GM10266 (cell line): Measurements from ENCODE around the gene RNU1-1.
"Not testable (repeated sequence)": the region's sequence is repeated elsewhere in the genome, so short reads cannot be mapped to it uniquely, and the experiment has no call there.

Source experiments
- DNase-seq: peaks from one replicate; pipeline ENCODE4 v3.0.0; 2012; ENCODE audit errors: extremely low spot score
- TF ChIP-seq, protein P1 (sequence below): IDR thresholded peaks from 2 replicates; pipeline ENCODE4 v1.5.1; 2012; ENCODE audit warnings: mild to moderate bottlenecking, low read depth; ENCODE audit not compliant: control insufficient read depth, insufficient read depth; ENCODE audit errors: missing control alignments

Gene RNU1-1

DNA sequence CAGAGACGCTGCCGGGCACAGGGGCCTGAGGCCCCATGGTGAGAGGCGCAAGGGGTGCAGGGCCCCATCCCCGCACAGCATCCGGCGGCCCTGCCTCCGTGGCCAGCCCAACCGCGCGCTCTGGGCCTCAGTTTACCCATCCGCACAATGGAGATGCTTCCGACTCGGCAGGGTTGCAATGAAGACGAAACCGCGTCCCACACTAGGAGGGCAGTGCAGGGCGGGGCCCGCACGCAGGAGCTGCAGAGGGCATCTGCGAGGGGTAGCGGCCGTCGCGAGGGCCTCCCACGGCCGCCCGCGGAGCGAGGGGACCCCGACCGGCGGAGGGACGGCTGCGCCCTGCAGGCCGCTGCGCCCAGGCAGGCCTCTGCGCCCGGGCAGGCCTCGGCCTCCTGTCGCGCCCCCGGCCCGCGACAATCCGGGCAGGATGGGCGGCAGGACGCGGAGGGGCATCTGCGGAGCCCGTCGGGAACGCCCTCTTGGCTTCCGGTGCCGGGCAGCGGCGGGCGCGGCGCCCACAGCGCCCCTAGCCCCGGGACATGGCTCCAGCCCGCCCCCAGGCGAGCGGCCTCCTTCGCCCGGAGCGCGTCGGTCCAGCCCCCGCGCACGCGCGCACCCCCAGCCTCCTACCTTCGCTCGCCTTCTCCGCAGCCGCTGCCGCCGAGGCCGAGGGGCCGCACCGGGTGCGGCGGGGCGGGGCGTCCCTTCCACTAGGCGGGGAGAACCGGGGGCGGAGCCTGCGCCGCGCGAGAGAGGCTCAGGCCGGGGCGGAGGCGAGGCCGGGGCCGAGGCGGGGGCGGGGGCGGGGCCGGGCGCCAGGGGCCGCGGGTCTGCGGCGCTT, 15.3 kb downstream of the RNU1-1 start:
- DNase-seq = peak; percentile 97
- TF ChIP-seq, protein P1, sequence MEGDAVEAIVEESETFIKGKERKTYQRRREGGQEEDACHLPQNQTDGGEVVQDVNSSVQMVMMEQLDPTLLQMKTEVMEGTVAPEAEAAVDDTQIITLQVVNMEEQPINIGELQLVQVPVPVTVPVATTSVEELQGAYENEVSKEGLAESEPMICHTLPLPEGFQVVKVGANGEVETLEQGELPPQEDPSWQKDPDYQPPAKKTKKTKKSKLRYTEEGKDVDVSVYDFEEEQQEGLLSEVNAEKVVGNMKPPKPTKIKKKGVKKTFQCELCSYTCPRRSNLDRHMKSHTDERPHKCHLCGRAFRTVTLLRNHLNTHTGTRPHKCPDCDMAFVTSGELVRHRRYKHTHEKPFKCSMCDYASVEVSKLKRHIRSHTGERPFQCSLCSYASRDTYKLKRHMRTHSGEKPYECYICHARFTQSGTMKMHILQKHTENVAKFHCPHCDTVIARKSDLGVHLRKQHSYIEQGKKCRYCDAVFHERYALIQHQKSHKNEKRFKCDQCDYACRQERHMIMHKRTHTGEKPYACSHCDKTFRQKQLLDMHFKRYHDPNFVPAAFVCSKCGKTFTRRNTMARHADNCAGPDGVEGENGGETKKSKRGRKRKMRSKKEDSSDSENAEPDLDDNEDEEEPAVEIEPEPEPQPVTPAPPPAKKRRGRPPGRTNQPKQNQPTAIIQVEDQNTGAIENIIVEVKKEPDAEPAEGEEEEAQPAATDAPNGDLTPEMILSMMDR = peak; percentile 15

DNA sequence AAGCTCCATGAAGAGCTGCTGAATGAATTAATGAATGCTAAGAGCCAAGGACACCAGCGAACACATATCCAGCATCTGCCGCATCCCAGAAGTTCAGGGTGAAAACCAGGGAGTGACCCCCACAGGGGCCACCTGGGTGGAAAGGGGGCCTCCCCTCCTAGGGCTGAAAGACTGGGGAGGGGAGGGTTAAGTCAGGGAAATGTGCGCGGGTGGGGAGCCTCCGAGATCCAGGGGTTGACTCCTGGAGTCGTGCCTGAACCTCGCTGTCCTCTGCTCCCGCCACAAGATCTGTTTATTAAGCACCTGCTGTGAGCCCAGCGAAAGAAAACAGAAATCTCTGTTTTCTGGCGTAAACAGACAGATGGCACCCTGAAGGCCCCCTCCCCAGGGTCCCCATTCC, 16.0 kb downstream of the RNU1-1 start:
- DNase-seq = not testable (repeated sequence)

DNA sequence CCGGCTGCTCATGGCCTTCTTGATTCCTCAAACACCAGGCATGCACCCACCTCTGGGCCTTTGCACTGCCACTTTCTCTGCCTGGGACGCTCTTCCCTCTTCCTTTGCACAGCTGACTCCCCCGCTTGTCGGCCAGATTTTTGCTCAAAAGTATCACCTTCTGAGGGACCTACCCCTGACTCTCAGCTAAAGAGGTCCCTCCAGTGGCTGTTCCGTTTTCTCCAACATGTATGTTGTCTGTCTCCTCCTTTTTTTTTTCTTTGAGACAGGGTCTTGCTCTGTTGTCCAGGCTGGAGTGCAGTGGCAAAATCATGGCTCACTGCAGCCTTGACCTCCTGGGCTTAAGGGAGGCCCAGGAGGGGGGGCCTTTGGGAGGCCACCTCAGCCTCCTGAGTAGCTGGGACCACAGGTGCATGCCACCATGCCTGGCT, 16.6 kb downstream of the RNU1-1 start:
- not testable (repeated sequence) for DNase-seq

DNA sequence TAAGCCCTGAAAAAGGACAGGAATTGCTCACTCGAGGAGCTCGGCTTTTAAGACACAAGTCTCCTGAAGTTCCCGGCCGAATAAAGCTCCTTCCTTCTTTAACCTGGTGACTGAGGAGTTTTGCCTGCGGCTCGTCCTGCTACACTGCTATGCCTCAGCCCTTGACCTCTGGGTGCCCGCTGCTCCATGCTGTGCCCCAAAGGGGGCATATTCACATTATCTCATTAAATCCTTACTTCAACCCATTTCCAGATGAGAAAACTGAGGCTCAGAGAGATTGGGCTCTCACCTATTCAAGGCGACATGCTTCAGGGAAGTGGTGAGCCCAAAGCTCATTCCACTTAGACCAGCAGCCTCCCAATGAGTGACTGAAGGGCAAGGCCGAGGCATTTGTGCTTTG, 20.4 kb downstream of the RNU1-1 start:
- DNase-seq = not testable (repeated sequence)

More for the DNA sequence above, 16.6 kb downstream of the RNU1-1 start:
- TF ChIP-seq, protein P1 = peak; percentile 4

DNA sequence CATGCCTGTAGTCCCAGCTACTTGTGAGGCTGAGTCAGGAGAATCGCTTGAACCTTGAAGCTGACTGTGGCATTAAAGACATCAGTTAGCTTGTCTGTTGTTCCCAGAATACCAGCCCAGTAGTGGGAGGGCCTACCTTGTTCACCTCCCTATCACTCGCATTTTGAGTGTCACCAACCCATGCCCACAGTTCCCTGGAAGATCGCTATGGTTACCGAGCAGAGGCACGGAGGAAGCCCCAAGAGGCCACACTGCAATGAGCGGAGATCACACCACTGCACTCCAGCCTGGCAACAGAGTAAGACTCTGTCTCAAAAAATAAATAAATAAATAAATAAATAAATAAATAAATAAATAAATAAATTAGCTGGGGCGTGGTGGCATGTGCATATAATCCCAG, 21.1 kb downstream of the RNU1-1 start:
- not testable (repeated sequence) for DNase-seq

DNA sequence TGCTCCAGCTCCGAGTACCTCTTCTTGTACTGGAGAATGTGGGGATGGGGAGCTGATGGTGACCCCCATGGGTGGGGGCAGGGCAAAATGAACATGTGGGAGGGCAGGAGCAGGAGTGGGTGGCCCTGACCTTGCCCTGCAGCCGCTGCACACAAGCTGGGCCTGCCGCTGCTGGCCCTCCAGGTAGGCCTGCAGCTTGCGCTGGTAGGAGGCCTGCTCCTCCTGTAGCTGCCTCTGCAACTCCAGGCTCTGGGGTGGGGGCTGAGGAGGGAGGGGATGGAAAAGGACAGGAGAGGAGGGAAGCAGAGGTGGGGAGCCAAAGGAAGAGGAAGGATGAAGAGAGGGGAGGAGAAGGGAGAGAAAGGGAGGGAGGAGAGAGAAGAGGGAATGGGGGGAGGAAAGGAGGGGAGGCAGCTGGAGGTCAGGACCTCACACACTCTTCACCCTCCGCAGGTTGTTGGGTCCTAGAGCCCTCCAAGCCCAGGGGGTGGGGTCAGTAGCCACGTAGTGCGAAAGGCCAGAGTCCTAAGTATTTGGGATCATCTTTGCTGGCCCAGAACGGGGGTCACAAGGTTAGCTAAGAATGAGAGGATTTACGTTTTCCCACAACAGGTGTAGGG, 22.9 kb downstream of the RNU1-1 start:
- no peak for DNase-seq
- TF ChIP-seq, protein P1 = no peak

DNA sequence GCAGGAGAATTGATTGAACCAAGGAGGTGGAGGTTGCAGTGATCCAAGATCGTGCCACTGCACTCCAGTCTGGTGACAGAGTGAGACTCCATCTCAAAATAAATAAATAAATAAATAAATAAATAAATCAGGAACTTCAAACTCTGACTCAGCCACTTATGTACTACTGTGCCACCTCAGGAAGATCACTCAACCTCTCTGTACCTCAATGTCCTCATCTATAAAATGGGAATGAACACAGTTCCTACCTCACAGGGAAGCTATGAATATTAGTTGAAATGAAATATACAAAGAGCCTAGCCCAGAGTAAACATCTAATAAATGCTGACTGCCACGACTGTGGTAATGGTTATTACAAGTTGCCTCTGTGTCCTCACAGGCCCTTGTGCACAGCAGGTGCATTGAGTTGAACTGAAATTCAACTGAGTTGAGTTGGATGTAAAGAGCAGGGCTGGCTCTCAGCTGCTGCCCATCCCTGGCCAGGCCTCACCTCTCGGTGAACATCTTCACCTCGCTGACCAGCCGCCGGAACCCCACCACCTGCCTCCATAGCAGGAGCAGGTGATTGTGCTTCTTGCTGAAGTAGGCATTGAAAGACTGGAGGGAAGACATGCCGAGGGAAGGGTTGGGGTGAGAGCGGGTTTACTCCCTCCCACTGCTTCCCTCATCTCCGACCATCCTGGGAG, 24.7 kb downstream of the RNU1-1 start:
- not testable (repeated sequence) for DNase-seq

DNA sequence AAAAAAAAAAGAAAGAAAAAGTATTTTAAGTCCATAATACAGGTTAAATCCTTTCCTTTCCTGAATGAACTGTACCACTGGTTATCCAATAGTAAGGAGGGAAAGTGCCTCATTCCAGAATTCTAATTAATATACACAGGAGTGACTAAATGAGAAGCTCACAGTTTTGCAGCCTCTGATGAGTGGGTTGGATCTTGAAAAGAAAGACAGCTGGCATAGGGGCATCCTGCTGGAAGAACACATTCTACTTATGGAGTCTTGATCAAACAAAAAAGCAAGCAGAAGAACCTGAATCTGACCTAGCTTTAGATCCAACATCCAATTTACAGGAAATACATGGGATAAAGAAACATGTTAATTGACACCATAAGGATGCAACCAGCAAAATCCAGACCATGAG, 27.1 kb downstream of the RNU1-1 start:
- not testable (repeated sequence) for DNase-seq

DNA sequence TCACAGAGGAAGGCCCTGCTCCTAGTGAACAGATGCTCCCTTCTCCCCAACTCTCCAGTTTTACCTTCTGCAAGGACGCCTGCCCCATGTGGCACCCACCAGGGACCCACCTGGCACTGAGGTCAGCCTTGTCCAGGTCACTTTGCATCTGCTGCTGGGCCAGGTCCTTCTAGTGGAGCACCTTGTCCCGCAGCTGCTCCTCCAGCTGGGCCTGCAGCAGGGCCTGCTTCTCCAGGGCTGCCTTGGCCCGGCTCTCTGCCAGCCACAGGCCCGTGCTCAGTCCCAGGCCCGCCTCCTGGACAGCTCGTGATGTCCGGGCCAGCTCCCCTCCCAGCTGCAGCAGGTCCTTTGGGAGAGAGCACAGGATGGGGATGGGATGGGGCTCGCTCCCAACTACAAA, 27.8 kb downstream of the RNU1-1 start:
- not testable (repeated sequence) for DNase-seq

DNA sequence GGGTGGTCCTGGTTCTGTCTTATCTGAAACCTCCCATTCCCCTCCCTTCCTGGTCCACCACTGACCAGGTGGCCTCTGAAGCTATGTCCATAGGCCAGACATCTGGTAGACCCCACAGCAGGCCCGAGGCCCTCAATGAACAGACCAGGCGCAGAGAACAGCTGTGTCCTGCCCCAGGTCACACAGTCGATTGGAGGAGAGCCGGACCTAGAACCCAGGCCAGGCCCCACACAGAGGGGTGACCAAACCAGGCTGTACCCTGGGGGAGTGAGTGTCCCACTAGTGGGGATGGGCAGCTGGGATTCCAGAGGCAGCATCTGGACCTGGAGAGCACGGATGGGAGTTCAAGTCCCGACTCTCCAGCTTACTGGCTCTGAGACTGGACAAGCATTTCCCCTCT, 29.2 kb downstream of the RNU1-1 start:
- TF ChIP-seq, protein P1 = no peak
- no peak for DNase-seq
